ENCODE data around the gene ADGRV1.

ADGRV1 gene

DNA sequence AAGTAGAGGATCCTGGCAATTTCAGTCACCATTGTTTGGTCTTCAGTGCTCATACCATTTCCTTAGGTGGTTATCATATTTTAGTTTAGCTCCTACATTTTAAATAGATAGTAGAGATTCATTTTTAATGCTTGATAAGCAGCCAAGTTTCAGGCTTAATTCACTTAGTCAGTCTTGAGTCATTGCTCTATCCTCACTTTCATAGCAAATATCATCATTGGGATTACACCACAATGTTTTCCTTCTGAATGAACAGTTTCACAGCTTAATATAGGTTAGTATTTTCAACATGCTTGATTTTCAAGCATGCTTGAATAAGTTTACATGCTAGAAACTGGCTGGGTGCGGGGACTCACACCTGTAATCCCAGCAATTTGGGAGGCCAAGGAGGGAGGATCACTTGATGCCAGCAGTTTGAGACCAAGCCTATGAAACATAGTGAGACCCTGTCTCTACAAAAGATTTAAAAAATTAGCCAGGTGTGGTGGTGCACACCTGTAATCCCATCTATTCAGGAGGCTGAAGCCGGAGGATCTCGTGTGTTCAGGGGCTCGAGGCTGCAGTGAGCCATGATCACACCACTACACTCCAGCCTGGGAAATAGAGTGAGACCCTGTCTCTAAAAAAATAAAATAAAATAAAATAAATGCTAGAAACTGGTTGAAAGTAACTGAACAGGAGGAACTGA is 339.9 kb downstream of the ADGRV1 start:
- Histone ChIP-seq H3K27me3 (ENCODE audit: low read length) (no peaks in the 10 kb centered on the region), H3K79me2 (ENCODE audit: insufficient read depth, low read length) (no peaks in the 10 kb centered on the region), H2AFZ (ENCODE audit: low read depth, low read length, severe bottlenecking) (no peak overlapping the region), H3K9ac (ENCODE audit: low read length) (no peak overlapping the region), H3F3A (ENCODE audit: insufficient read depth) (no peaks in the 10 kb centered on the region), H3K4me2 (ENCODE audit: low read depth, low read length, poor library complexity, severe bottlenecking) (no peak overlapping the region), H3K36me3 (ENCODE audit: low read length) (no peaks in the 10 kb centered on the region), H3K9me3 (ENCODE audit: insufficient read depth, low read length) (no peaks in the 10 kb centered on the region), H3K9me2 (replicated peaks; ENCODE audit: insufficient read depth, low read length) (no peaks in the 10 kb centered on the region), H3K4me3 (ENCODE audit: insufficient read depth, low read length, poor library complexity, severe bottlenecking) (no peak overlapping the region), H3K27ac (ENCODE audit: low read depth, low read length) (no peak overlapping the region), H4K20me1 (ENCODE audit: low read depth, low read length) (no peaks in the 10 kb centered on the region)
- no peak for TF ChIP-seq EZH2phosphoT487 (conservative IDR thresholded peaks at IDR 0.05; ENCODE audit: low read length)
- TF ChIP-seq, protein P1, sequence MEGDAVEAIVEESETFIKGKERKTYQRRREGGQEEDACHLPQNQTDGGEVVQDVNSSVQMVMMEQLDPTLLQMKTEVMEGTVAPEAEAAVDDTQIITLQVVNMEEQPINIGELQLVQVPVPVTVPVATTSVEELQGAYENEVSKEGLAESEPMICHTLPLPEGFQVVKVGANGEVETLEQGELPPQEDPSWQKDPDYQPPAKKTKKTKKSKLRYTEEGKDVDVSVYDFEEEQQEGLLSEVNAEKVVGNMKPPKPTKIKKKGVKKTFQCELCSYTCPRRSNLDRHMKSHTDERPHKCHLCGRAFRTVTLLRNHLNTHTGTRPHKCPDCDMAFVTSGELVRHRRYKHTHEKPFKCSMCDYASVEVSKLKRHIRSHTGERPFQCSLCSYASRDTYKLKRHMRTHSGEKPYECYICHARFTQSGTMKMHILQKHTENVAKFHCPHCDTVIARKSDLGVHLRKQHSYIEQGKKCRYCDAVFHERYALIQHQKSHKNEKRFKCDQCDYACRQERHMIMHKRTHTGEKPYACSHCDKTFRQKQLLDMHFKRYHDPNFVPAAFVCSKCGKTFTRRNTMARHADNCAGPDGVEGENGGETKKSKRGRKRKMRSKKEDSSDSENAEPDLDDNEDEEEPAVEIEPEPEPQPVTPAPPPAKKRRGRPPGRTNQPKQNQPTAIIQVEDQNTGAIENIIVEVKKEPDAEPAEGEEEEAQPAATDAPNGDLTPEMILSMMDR (IDR thresholded peaks at IDR 0.05; ENCODE audit: insufficient read depth, low read length, poor library complexity, severe bottlenecking), result no peak

GRCh38 chr5:90899014-90899604 is 340.5 kb downstream of the ADGRV1 start:
- no peak overlapping the region for H3K9ac ChIP-seq (ENCODE audit: low read length)
- TF ChIP-seq, protein P1 (IDR thresholded peaks at IDR 0.05; ENCODE audit: insufficient read depth, low read length, poor library complexity, severe bottlenecking), result no peak
- TF ChIP-seq EZH2phosphoT487 (conservative IDR thresholded peaks at IDR 0.05; ENCODE audit: low read length), result no peak
- H3F3A ChIP-seq (ENCODE audit: insufficient read depth), result no peaks in the 10 kb centered on the region
- H4K20me1 ChIP-seq (ENCODE audit: low read depth, low read length), result no peaks in the 10 kb centered on the region
- H3K4me2 ChIP-seq (ENCODE audit: low read depth, low read length, poor library complexity, severe bottlenecking), result no peak overlapping the region
- H3K27ac ChIP-seq (ENCODE audit: low read depth, low read length), result no peak overlapping the region
- no peak overlapping the region for H3K4me3 ChIP-seq (ENCODE audit: insufficient read depth, low read length, poor library complexity, severe bottlenecking)
- H3K79me2 ChIP-seq (ENCODE audit: insufficient read depth, low read length), result no peaks in the 10 kb centered on the region
- H3K36me3 ChIP-seq (ENCODE audit: low read length), result no peaks in the 10 kb centered on the region
- H3K27me3 ChIP-seq (ENCODE audit: low read length), result no peaks in the 10 kb centered on the region
- H2AFZ ChIP-seq (ENCODE audit: low read depth, low read length, severe bottlenecking), result no peak overlapping the region
- H3K9me2 ChIP-seq (replicated peaks; ENCODE audit: insufficient read depth, low read length), result no peaks in the 10 kb centered on the region
- H3K9me3 ChIP-seq (ENCODE audit: insufficient read depth, low read length), result no peaks in the 10 kb centered on the region

GRCh38 chr5:90901261-90901660 is 342.7 kb downstream of the ADGRV1 start:
- Histone ChIP-seq H3K4me2 (ENCODE audit: low read depth, low read length, poor library complexity, severe bottlenecking) (no peak overlapping the region), H3K27me3 (ENCODE audit: low read length) (no peaks in the 10 kb centered on the region), H3K9ac (ENCODE audit: low read length) (no peak overlapping the region), H2AFZ (ENCODE audit: low read depth, low read length, severe bottlenecking) (no peak overlapping the region), H4K20me1 (ENCODE audit: low read depth, low read length) (no peaks in the 10 kb centered on the region), H3K9me2 (replicated peaks; ENCODE audit: insufficient read depth, low read length) (no peaks in the 10 kb centered on the region), H3K36me3 (ENCODE audit: low read length) (no peaks in the 10 kb centered on the region), H3F3A (ENCODE audit: insufficient read depth) (no peaks in the 10 kb centered on the region), H3K27ac (ENCODE audit: low read depth, low read length) (no peak overlapping the region), H3K4me3 (ENCODE audit: insufficient read depth, low read length, poor library complexity, severe bottlenecking) (no peak overlapping the region), H3K79me2 (ENCODE audit: insufficient read depth, low read length) (no peaks in the 10 kb centered on the region), H3K9me3 (ENCODE audit: insufficient read depth, low read length) (no peaks in the 10 kb centered on the region)
- TF ChIP-seq, protein P1 (IDR thresholded peaks at IDR 0.05; ENCODE audit: insufficient read depth, low read length, poor library complexity, severe bottlenecking), result no peak
- TF ChIP-seq EZH2phosphoT487 (conservative IDR thresholded peaks at IDR 0.05; ENCODE audit: low read length), result no peak

Data from SU-DHL-6 (cell line).